WTC11 (cell line): ENCODE data around the gene ARHGAP26.

Source experiments
- ESRRA ChIP-seq: sonication (generic); formaldehyde crosslinking; IDR thresholded peaks from 2 replicates; pipeline ENCODE4 v1.8.1; 2022; ENCODE audit warnings: mild to moderate bottlenecking, missing genetic modification reagents, borderline replicate concordance
- FOXK1 ChIP-seq: sonication (generic); formaldehyde crosslinking; IDR thresholded peaks from 2 replicates; pipeline ENCODE4 v1.8.0; 2022; ENCODE audit warnings: mild to moderate bottlenecking, moderate library complexity, missing genetic modification reagents
- NFE2L1 ChIP-seq: sonication (generic); formaldehyde crosslinking; IDR thresholded peaks from 2 replicates; pipeline ENCODE4 v1.8.1; 2023; ENCODE audit warnings: missing genetic modification reagents
- NR1H2 ChIP-seq: sonication (generic); formaldehyde crosslinking; IDR thresholded peaks from 2 replicates; pipeline ENCODE4 v1.9.0; 2021; ENCODE audit warnings: mild to moderate bottlenecking, moderate library complexity, missing genetic modification reagents
- SP1 ChIP-seq: sonication (generic); formaldehyde crosslinking; conservative IDR thresholded peaks from 2 replicates; pipeline ENCODE4 v1.8.1; 2022; ENCODE audit warnings: missing genetic modification reagents
- TF ChIP-seq, protein P1 (sequence below): fragments of 200-600 bp; IDR thresholded peaks from 2 replicates; pipeline ENCODE4 v1.8.0; 2022; ENCODE audit warnings: antibody characterized with exemption
- TF ChIP-seq, protein P2 (sequence below): sonication (generic); formaldehyde crosslinking; IDR thresholded peaks from 2 replicates; pipeline ENCODE4 v1.8.1; 2023; ENCODE audit warnings: mild to moderate bottlenecking, missing genetic modification reagents, moderate library complexity
- TF ChIP-seq, protein P3 (sequence below): sonication (generic); formaldehyde crosslinking; IDR thresholded peaks from 2 replicates; pipeline ENCODE4 v1.8.0; 2023; ENCODE audit warnings: missing genetic modification reagents, mild to moderate bottlenecking, borderline replicate concordance

DNA sequence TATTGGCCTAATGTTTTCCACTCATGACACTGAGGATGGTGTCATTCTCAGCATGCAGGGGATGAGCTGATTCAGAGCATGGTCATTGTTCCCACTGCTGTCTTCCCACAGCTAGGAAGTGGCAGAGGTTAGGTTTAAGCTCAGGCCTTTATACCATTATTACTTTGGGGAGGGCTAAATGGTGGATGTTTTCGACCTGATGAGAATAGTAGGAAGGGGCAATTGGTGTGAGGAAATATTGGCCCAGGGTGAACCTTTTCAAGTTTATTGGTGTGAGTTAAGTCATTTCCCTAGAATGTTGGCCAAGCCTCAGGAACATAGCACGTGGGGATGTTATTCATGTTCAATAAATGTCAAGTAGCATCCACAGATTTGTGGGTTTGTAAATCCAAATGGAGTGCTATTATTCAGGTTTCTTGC lies 59.6 kb downstream of the ARHGAP26 start:
- TF ChIP-seq SP1 (CRISPR knock-in tag) (no peak), NR1H2 (CRISPR knock-in tag) (no peak), ESRRA (CRISPR knock-in tag) (no peak), FOXK1 (no peak), NFE2L1 (no peak)
- TF ChIP-seq, protein P1, sequence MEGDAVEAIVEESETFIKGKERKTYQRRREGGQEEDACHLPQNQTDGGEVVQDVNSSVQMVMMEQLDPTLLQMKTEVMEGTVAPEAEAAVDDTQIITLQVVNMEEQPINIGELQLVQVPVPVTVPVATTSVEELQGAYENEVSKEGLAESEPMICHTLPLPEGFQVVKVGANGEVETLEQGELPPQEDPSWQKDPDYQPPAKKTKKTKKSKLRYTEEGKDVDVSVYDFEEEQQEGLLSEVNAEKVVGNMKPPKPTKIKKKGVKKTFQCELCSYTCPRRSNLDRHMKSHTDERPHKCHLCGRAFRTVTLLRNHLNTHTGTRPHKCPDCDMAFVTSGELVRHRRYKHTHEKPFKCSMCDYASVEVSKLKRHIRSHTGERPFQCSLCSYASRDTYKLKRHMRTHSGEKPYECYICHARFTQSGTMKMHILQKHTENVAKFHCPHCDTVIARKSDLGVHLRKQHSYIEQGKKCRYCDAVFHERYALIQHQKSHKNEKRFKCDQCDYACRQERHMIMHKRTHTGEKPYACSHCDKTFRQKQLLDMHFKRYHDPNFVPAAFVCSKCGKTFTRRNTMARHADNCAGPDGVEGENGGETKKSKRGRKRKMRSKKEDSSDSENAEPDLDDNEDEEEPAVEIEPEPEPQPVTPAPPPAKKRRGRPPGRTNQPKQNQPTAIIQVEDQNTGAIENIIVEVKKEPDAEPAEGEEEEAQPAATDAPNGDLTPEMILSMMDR: no peak
- TF ChIP-seq, protein P2, sequence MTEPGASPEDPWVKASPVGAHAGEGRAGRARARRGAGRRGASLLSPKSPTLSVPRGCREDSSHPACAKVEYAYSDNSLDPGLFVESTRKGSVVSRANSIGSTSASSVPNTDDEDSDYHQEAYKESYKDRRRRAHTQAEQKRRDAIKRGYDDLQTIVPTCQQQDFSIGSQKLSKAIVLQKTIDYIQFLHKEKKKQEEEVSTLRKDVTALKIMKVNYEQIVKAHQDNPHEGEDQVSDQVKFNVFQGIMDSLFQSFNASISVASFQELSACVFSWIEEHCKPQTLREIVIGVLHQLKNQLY (CRISPR knock-in tag): no peak
- TF ChIP-seq, protein P3, sequence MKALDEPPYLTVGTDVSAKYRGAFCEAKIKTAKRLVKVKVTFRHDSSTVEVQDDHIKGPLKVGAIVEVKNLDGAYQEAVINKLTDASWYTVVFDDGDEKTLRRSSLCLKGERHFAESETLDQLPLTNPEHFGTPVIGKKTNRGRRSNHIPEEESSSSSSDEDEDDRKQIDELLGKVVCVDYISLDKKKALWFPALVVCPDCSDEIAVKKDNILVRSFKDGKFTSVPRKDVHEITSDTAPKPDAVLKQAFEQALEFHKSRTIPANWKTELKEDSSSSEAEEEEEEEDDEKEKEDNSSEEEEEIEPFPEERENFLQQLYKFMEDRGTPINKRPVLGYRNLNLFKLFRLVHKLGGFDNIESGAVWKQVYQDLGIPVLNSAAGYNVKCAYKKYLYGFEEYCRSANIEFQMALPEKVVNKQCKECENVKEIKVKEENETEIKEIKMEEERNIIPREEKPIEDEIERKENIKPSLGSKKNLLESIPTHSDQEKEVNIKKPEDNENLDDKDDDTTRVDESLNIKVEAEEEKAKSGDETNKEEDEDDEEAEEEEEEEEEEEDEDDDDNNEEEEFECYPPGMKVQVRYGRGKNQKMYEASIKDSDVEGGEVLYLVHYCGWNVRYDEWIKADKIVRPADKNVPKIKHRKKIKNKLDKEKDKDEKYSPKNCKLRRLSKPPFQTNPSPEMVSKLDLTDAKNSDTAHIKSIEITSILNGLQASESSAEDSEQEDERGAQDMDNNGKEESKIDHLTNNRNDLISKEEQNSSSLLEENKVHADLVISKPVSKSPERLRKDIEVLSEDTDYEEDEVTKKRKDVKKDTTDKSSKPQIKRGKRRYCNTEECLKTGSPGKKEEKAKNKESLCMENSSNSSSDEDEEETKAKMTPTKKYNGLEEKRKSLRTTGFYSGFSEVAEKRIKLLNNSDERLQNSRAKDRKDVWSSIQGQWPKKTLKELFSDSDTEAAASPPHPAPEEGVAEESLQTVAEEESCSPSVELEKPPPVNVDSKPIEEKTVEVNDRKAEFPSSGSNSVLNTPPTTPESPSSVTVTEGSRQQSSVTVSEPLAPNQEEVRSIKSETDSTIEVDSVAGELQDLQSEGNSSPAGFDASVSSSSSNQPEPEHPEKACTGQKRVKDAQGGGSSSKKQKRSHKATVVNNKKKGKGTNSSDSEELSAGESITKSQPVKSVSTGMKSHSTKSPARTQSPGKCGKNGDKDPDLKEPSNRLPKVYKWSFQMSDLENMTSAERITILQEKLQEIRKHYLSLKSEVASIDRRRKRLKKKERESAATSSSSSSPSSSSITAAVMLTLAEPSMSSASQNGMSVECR (CRISPR knock-in tag): no peak
